Hematopoietic multipotent progenitor cell treated with erythropoietin and hydrocortisone succinate and interleukin-3 and kit ligand, for 17 days (in vitro differentiated cells): ENCODE data around the gene ARHGAP33.
"Not testable (repeated sequence)": the region's sequence is repeated elsewhere in the genome, so short reads cannot be mapped to it uniquely, and the experiment has no call there.

Experiments
- DNase-seq: peaks from one replicate; pipeline ENCODE4 v3.0.0-alpha.2; 2015; ENCODE audit warnings: low spot score

ARHGAP33 gene

GRCh38 chr19:35780717-35781116 is 5.4 kb downstream of the ARHGAP33 start:
- no peak for DNase-seq

- no peak for DNase-seq
Observed at GRCh38 chr19:35781650-35782049, 6.3 kb downstream of the ARHGAP33 start.

- no peak for DNase-seq
Observed at GRCh38 chr19:35782589-35782988, 7.2 kb downstream of the ARHGAP33 start.

GRCh38 chr19:35783469-35784434 is 8.4 kb downstream of the ARHGAP33 start:
- DNase-seq = no peak

- DNase-seq = no peak
Observed at GRCh38 chr19:35784503-35785338, 9.4 kb downstream of the ARHGAP33 start.

- no peak for DNase-seq
Observed at GRCh38 chr19:35785339-35785627, 9.9 kb downstream of the ARHGAP33 start.

GRCh38 chr19:35786299-35787160 is 11.2 kb downstream of the ARHGAP33 start:
- DNase-seq = no peak

GRCh38 chr19:35787227-35787799 is 11.9 kb downstream of the ARHGAP33 start:
- DNase-seq = no peak

- no peak for DNase-seq
Observed at GRCh38 chr19:35788205-35788960, 13.0 kb downstream of the ARHGAP33 start.

- no peak for DNase-seq
Observed at GRCh38 chr19:35789195-35789977, 14.0 kb downstream of the ARHGAP33 start.

- no peak for DNase-seq
Observed at GRCh38 chr19:35789978-35790944, 14.9 kb downstream of the ARHGAP33 start.

- DNase-seq = no peak
Observed at GRCh38 chr19:35790981-35791813, 15.8 kb downstream of the ARHGAP33 start.

- DNase-seq = no peak
Observed at GRCh38 chr19:35791814-35792279, 16.5 kb downstream of the ARHGAP33 start.

- DNase-seq = no peak
Observed at GRCh38 chr19:35792312-35792711, 16.9 kb downstream of the ARHGAP33 start.

GRCh38 chr19:35792888-35793287 is 17.5 kb downstream of the ARHGAP33 start:
- DNase-seq = no peak

- DNase-seq = no peak
Observed at GRCh38 chr19:35793381-35794165, 18.2 kb downstream of the ARHGAP33 start.

- not testable (repeated sequence) for DNase-seq
Observed at GRCh38 chr19:35795564-35795963, 20.2 kb downstream of the ARHGAP33 start.
